Activated naive CD4-positive, alpha-beta T cell treated with anti-CD3 and anti-CD28 coated beads, Interleukin-2, amount 10 ng/mL, durations not matched to agents 7 days and 5 days (primary cell): Measurements from ENCODE around the gene ANGPTL2.

Experiments used
- CTCF ChIA-PET: fragments of 350-600 bp; sonication (Branson Sonifier 250); formaldehyde crosslinking; loops from one replicate; lab custom pipeline; 2021; ENCODE audit warnings: antibody characterized with exemption; lab: Charles Lee
- DNase-seq: peaks from one replicate; pipeline ENCODE4 v3.0.0-alpha.2; 2020
- H3K27ac Mint-ChIP-seq: one replicate; pipeline ENCODE4 v1.8.0; 2021; ENCODE audit warnings: mild to moderate bottlenecking, moderate library complexity, mixed read lengths
- H3K27me3 Mint-ChIP-seq: one replicate; pipeline ENCODE4 v1.8.0; 2021; ENCODE audit warnings: mild to moderate bottlenecking, mixed read lengths
- H3K36me3 Mint-ChIP-seq: one replicate; pipeline ENCODE4 v1.8.0; 2021; ENCODE audit warnings: mixed read lengths
- H3K4me1 Mint-ChIP-seq: one replicate; pipeline ENCODE4 v1.8.0; 2021; ENCODE audit warnings: mixed read lengths
- H3K4me3 Mint-ChIP-seq: one replicate; pipeline ENCODE4 v1.8.0; 2021; ENCODE audit warnings: mild to moderate bottlenecking, moderate library complexity, mixed read lengths
- H3K9me3 Mint-ChIP-seq: one replicate; pipeline ENCODE4 v1.8.0; 2021; ENCODE audit warnings: mixed read lengths

Gene ANGPTL2

GRCh38 chr9:127162046-127162863 lies 39.8 kb upstream of the ANGPTL2 start:
- H3K4me3 Mint-ChIP-seq: no peak overlapping the region
- CTCF ChIA-PET: interaction anchor here (1.0 kb wide), 1 partner anchor 176 kb away, joined by 3 read pairs; no protein-coding TSS in a partner anchor
- H3K4me1 Mint-ChIP-seq: peaks cover 25% of the 10 kb centered on the region
- no peak for DNase-seq
- H3K9me3 Mint-ChIP-seq: no peaks in the 10 kb centered on the region
- no peaks in the 10 kb centered on the region for H3K36me3 Mint-ChIP-seq
- H3K27ac Mint-ChIP-seq: no peak overlapping the region
- peaks cover 19% of the 10 kb centered on the region for H3K27me3 Mint-ChIP-seq

GRCh38 chr9:127161081-127161624 lies 38.7 kb upstream of the ANGPTL2 start:
- Mint-ChIP-seq H3K36me3 (no peaks in the 10 kb centered on the region), H3K4me1 (peaks cover 23% of the 10 kb centered on the region), H3K27ac (no peak overlapping the region), H3K4me3 (no peak overlapping the region), H3K27me3 (peaks cover 15% of the 10 kb centered on the region), H3K9me3 (no peaks in the 10 kb centered on the region)
- CTCF ChIA-PET: interaction anchor here (1.0 kb wide), 1 partner anchor 175 kb away, joined by 3 read pairs; no protein-coding TSS in a partner anchor
- no peak for DNase-seq

- H3K36me3 Mint-ChIP-seq: no peaks in the 10 kb centered on the region
- no peak for DNase-seq
- CTCF ChIA-PET: interaction anchor here (1.3 kb wide), 1 partner anchor 22 kb away, joined by 4 read pairs; no protein-coding TSS in a partner anchor
- H3K9me3 Mint-ChIP-seq: no peaks in the 10 kb centered on the region
- H3K27ac Mint-ChIP-seq: no peak overlapping the region
- H3K4me1 Mint-ChIP-seq: peaks cover 25% of the 10 kb centered on the region
- peaks cover 20% of the 10 kb centered on the region for H3K27me3 Mint-ChIP-seq
- H3K4me3 Mint-ChIP-seq: no peak overlapping the region
Observed at GRCh38 chr9:127159949-127160610, 37.6 kb upstream of the ANGPTL2 start.

GRCh38 chr9:127159325-127159801 lies 36.9 kb upstream of the ANGPTL2 start:
- DNase-seq: no peak
- H3K27me3 Mint-ChIP-seq: peaks cover 27% of the 10 kb centered on the region
- H3K27ac Mint-ChIP-seq: no peak overlapping the region
- H3K4me3 Mint-ChIP-seq: no peak overlapping the region
- no peaks in the 10 kb centered on the region for H3K9me3 Mint-ChIP-seq
- CTCF ChIA-PET: interaction anchor here (1.3 kb wide), 1 partner anchor 21 kb away, joined by 4 read pairs; no protein-coding TSS in a partner anchor
- peaks cover 29% of the 10 kb centered on the region for H3K4me1 Mint-ChIP-seq
- no peaks in the 10 kb centered on the region for H3K36me3 Mint-ChIP-seq

- CTCF ChIA-PET: no interaction called here
- Mint-ChIP-seq H3K4me1 (peaks cover 31% of the 10 kb centered on the region), H3K27ac (no peak overlapping the region), H3K4me3 (no peak overlapping the region), H3K36me3 (no peaks in the 10 kb centered on the region), H3K27me3 (peaks cover 31% of the 10 kb centered on the region), H3K9me3 (no peaks in the 10 kb centered on the region)
- no peak for DNase-seq
Observed at GRCh38 chr9:127158786-127159324, 36.4 kb upstream of the ANGPTL2 start.

GRCh38 chr9:127155314-127155960 lies 33.0 kb upstream of the ANGPTL2 start:
- Mint-ChIP-seq H3K27me3 (peaks cover 54% of the 10 kb centered on the region), H3K4me3 (no peak overlapping the region), H3K36me3 (no peaks in the 10 kb centered on the region), H3K4me1 (peaks cover 9% of the 10 kb centered on the region), H3K27ac (no peak overlapping the region), H3K9me3 (no peaks in the 10 kb centered on the region)
- DNase-seq: no peak
- CTCF ChIA-PET: no interaction called here

- H3K36me3 Mint-ChIP-seq: no peaks in the 10 kb centered on the region
- no peak for DNase-seq
- no peaks in the 10 kb centered on the region for H3K9me3 Mint-ChIP-seq
- H3K27me3 Mint-ChIP-seq: peaks cover 54% of the 10 kb centered on the region
- H3K4me1 Mint-ChIP-seq: peaks cover 9% of the 10 kb centered on the region
- no peak overlapping the region for H3K27ac Mint-ChIP-seq
- CTCF ChIA-PET: no interaction called here
- no peak overlapping the region for H3K4me3 Mint-ChIP-seq
Observed at GRCh38 chr9:127154390-127155191, 32.2 kb upstream of the ANGPTL2 start.

GRCh38 chr9:127154003-127154389 lies 31.6 kb upstream of the ANGPTL2 start:
- Mint-ChIP-seq H3K36me3 (no peaks in the 10 kb centered on the region), H3K27me3 (peaks cover 51% of the 10 kb centered on the region), H3K27ac (no peak overlapping the region), H3K4me1 (peaks cover 9% of the 10 kb centered on the region), H3K4me3 (no peak overlapping the region), H3K9me3 (no peaks in the 10 kb centered on the region)
- no peak for DNase-seq
- CTCF ChIA-PET: no interaction called here

- H3K36me3 Mint-ChIP-seq: no peaks in the 10 kb centered on the region
- DNase-seq: no peak
- no peak overlapping the region for H3K4me3 Mint-ChIP-seq
- peaks cover 9% of the 10 kb centered on the region for H3K4me1 Mint-ChIP-seq
- peaks cover 56% of the 10 kb centered on the region for H3K27me3 Mint-ChIP-seq
- CTCF ChIA-PET: no interaction called here
- H3K9me3 Mint-ChIP-seq: no peaks in the 10 kb centered on the region
- no peak overlapping the region for H3K27ac Mint-ChIP-seq
Observed at GRCh38 chr9:127153501-127153900, 31.1 kb upstream of the ANGPTL2 start.

GRCh38 chr9:127149463-127150390 lies 27.3 kb upstream of the ANGPTL2 start:
- H3K27ac Mint-ChIP-seq: no peak overlapping the region
- CTCF ChIA-PET: interaction anchor here (1.2 kb wide), 1 partner anchor 32 kb away, joined by 3 read pairs; no protein-coding TSS in a partner anchor

GRCh38 chr9:127149010-127149409 lies 26.6 kb upstream of the ANGPTL2 start:
- Mint-ChIP-seq H3K27ac (no peak overlapping the region), H3K9me3 (no peaks in the 10 kb centered on the region), H3K4me3 (no peak overlapping the region), H3K36me3 (no peaks in the 10 kb centered on the region), H3K4me1 (no peaks in the 10 kb centered on the region), H3K27me3 (peaks cover 57% of the 10 kb centered on the region)
- CTCF ChIA-PET: no interaction called here
- no peak for DNase-seq

More at GRCh38 chr9:127149463-127150390, 27.3 kb upstream of the ANGPTL2 start:
- no peak for DNase-seq
- Mint-ChIP-seq H3K4me1 (peaks cover 6% of the 10 kb centered on the region), H3K9me3 (no peaks in the 10 kb centered on the region), H3K4me3 (no peak overlapping the region), H3K36me3 (no peaks in the 10 kb centered on the region), H3K27me3 (peaks cover 61% of the 10 kb centered on the region)

GRCh38 chr9:127148014-127148413 lies 25.6 kb upstream of the ANGPTL2 start:
- Mint-ChIP-seq H3K4me1 (no peaks in the 10 kb centered on the region), H3K4me3 (no peak overlapping the region), H3K27ac (no peak overlapping the region), H3K36me3 (no peaks in the 10 kb centered on the region), H3K9me3 (no peaks in the 10 kb centered on the region), H3K27me3 (peaks cover 51% of the 10 kb centered on the region)
- no peak for DNase-seq
- CTCF ChIA-PET: no interaction called here
